ENCODE measurements around the gene SLC5A3. TPM values are rescaled to one million over a fixed set of nuclear protein-coding genes. Genes with fewer than 3 reads are reported as not detected.

SLC5A3 gene
- total and polyA plus RNA-seq, 2 of the 8 experiments (the other 6 are each of a cell fraction or from before 2014, with no cell fraction given) = 4.0 to 19.4 TPM

- TF ChIP-seq SIRT6 (IDR thresholded peaks at IDR 0.05; ENCODE audit: low read length) = no peak
Measured at GRCh38 chr21:34093083-34093482, 19.7 kb downstream of the SLC5A3 start (continued).
